GM23338 (cell line): ENCODE results near the gene MAD1L1. TPM values are rescaled to one million over a fixed set of nuclear protein-coding genes. Genes with fewer than 3 reads are reported as not detected.

Experiments
- ATAC-seq: fragments of 200-7000 bp; cut with Tn5 transposase; 3 replicates; pipeline ENCODE4 v1.9.1; 2020
- DNase-seq: peaks from one replicate; pipeline ENCODE4 v3.0.0-alpha.2; 2015; ENCODE audit warnings: low spot score
- H2AFZ ChIP-seq: fragments of 200-600 bp; sonication (generic); 2 replicates; pipeline ENCODE4 v1.8.0; 2016; ENCODE audit warnings: antibody characterized with exemption, mild to moderate bottlenecking, moderate library complexity
- H3F3A ChIP-seq: fragments of 200-600 bp; sonication (generic); replicated peaks from 2 replicates; pipeline ENCODE4 v1.8.0; 2017; ENCODE audit warnings: antibody characterized with exemption, mixed run types, low read depth
- H3K27ac ChIP-seq: fragments of 200-600 bp; sonication (generic); 2 replicates; pipeline ENCODE4 v1.6.1; 2016; ENCODE audit warnings: low read depth
- H3K27me3 ChIP-seq: fragments of 200-600 bp; sonication (generic); 2 replicates; pipeline ENCODE4 v1.8.0; 2016; ENCODE audit warnings: mild to moderate bottlenecking, mixed run types, moderate library complexity; ENCODE audit not compliant: insufficient read depth
- H3K36me3 ChIP-seq: fragments of 200-600 bp; sonication (generic); 2 replicates; pipeline ENCODE4 v1.8.0; 2016; ENCODE audit warnings: mild to moderate bottlenecking; ENCODE audit not compliant: insufficient read depth
- H3K4me1 ChIP-seq: fragments of 200-600 bp; sonication (generic); 2 replicates; pipeline ENCODE4 v1.8.0; 2016; ENCODE audit warnings: mild to moderate bottlenecking, moderate library complexity; ENCODE audit not compliant: insufficient read depth
- H3K4me2 ChIP-seq: fragments of 200-600 bp; sonication (generic); 2 replicates; pipeline ENCODE4 v1.7.1; 2017; ENCODE audit warnings: mixed run types
- H3K4me3 ChIP-seq: fragments of 200-600 bp; sonication (generic); 2 replicates; pipeline ENCODE4 v1.6.1; 2016; ENCODE audit warnings: mixed run types
- H3K79me2 ChIP-seq: fragments of 200-600 bp; sonication (generic); replicated peaks from 2 replicates; pipeline ENCODE4 v1.8.0; 2017; ENCODE audit warnings: mild to moderate bottlenecking; ENCODE audit not compliant: insufficient read depth
- H3K9me2 ChIP-seq: fragments of 200-600 bp; sonication (generic); 2 replicates; pipeline ENCODE4 v1.8.0; 2017; ENCODE audit not compliant: insufficient read depth
- H4K20me1 ChIP-seq: fragments of 200-600 bp; sonication (generic); replicated peaks from 2 replicates; pipeline ENCODE4 v1.8.0; 2017; ENCODE audit warnings: mild to moderate bottlenecking; ENCODE audit not compliant: insufficient read depth
- H3K27ac Mint-ChIP-seq: 2 replicates; pipeline ENCODE4 v1.8.0; 2020; ENCODE audit warnings: inconsistent platforms, mild to moderate bottlenecking, moderate library complexity, mixed read lengths
- H3K27me3 Mint-ChIP-seq: 3 replicates; pipeline ENCODE4 v1.8.0; 2022; ENCODE audit warnings: low read depth, mild to moderate bottlenecking, moderate library complexity, mixed read lengths, inconsistent platforms; ENCODE audit not compliant: insufficient read depth, poor library complexity
- H3K36me3 Mint-ChIP-seq: 3 replicates; pipeline ENCODE4 v1.8.0; 2021; ENCODE audit warnings: low read depth, mild to moderate bottlenecking, inconsistent platforms, moderate library complexity, mixed read lengths
- H3K4me1 Mint-ChIP-seq: 3 replicates; pipeline ENCODE4 v1.8.0; 2020; ENCODE audit warnings: mild to moderate bottlenecking, inconsistent platforms, mixed read lengths
- H3K4me3 Mint-ChIP-seq: 3 replicates; pipeline ENCODE4 v1.8.0; 2021; ENCODE audit warnings: moderate library complexity, mild to moderate bottlenecking, inconsistent platforms, mixed read lengths
- H3K9me3 Mint-ChIP-seq: 3 replicates; pipeline ENCODE4 v1.8.0; 2020; ENCODE audit warnings: moderate library complexity, mild to moderate bottlenecking, inconsistent platforms, mixed read lengths
- CREB1 ChIP-seq: fragments of 250-450 bp; sonication (Bioruptor Pico); IDR thresholded peaks from 2 replicates; pipeline ENCODE4 v1.5.0; 2020; ENCODE audit warnings: low read depth, mild to moderate bottlenecking, moderate library complexity
- CTCF ChIP-seq, 2 experiments: fragments of 200-600 bp in 1 of 2; sonication (generic) in 1 of 2; conservative IDR thresholded peaks; 2 replicates each; pipeline versions ENCODE4 v1.5.1 to v1.6.1; 2016 to 2017; ENCODE audit warnings: antibody characterized with exemption in 2 of 2, low read depth in 2 of 2, mild to moderate bottlenecking in 2 of 2, moderate library complexity in 1 of 2
- EZH2phosphoT487 ChIP-seq: fragments of 200-600 bp; sonication (generic); IDR thresholded peaks from one replicate; pipeline ENCODE4 v1.8.1; 2018; ENCODE audit warnings: antibody characterized with exemption; ENCODE audit not compliant: unreplicated experiment
- REST ChIP-seq: IDR thresholded peaks from one replicate; pipeline ENCODE4 v1.6.1; 2018; ENCODE audit warnings: antibody characterized with exemption; ENCODE audit not compliant: unreplicated experiment
- STAT1 ChIP-seq: IDR thresholded peaks from one replicate; pipeline ENCODE4 v1.6.1; 2016; ENCODE audit warnings: antibody characterized with exemption; ENCODE audit not compliant: unreplicated experiment
- ZNF331 ChIP-seq: fragments of 250-450 bp; sonication (Bioruptor Pico); IDR thresholded peaks from 2 replicates; pipeline ENCODE4 v1.5.0; 2020; ENCODE audit warnings: low read depth, mild to moderate bottlenecking, moderate library complexity
- polyA plus RNA-seq: library from polyadenylated mRNA; unstranded; fragments of >200 nt; fragmentation: Nextera tagmentation; extraction: Ambion mirVana; gene quantifications from 2 replicates; pipeline ENCODE4 v1.2.1, GENCODE V29; 2016
- total RNA-seq: library from RNA; depleted of rRNA; stranded (reverse); fragments of >200 nt; shearing (Covaris generic); gene quantifications from 2 replicates; pipeline ENCODE4 v1.2.3, GENCODE V29; 2014

The MAD1L1 gene
- total and polyA plus RNA-seq, 2 experiments from 2014 or later = 40.3 to 59.3 TPM

GRCh38 chr7:2140216-2141020, 92.3 kb downstream of the MAD1L1 start (continued):
- TF ChIP-seq REST = no peak
- no peak for TF ChIP-seq STAT1
- TF ChIP-seq CREB1 (CRISPR knock-in tag) = no peak

DNA sequence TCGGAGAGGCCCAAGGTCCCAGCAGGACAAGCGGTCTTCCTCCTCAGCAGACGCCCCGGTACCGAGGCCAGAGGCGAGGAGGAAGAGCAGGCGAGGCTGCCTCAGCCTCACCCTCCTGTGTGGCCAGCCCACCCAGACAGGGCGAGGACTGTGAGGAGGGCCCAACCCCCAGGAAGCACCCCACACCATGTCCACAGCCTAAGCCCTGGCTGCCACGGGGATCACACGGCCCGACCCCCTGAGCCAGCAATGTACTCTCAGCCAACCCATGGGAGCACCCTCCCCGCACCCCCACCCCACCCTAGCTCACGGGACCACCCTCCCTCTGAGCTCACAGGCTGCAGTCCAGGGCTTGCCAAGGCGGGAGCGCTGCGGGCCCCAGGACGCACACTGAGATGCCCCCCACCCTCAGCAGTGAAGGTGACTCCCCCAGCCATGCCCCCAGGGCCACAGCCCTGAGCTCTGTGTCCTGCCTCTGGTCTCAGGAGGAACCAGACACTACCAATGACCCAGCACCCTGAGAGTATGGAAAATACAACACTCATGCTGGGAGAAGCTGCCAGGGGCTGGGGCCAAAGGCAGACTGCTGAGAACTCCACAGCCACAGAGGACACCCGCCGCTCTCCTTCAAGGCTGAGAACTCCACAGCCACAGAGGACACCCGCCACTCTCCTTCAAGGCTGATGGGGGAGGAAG, 93.6 kb downstream of the MAD1L1 start:
- no peaks in the 10 kb centered on the region; the same call in 2 of the 3 replicates for H3K9me3 Mint-ChIP-seq
- Histone ChIP-seq H3K9me2 (no peaks in the 10 kb centered on the region), H2AFZ (no peak overlapping the region), H3K4me2 (no peak overlapping the region), H3K4me1 (no peaks in the 10 kb centered on the region), H4K20me1 (no peaks in the 10 kb centered on the region), H3K36me3 (0 out of 2 replicates have a peak, but pooled peaks cover 3% of the 10 kb centered on the region), H3K79me2 (no peaks in the 10 kb centered on the region), H3F3A (no peaks in the 10 kb centered on the region), H3K27ac (no peak overlapping the region), H3K4me3 (no peak overlapping the region), H3K27me3 (no peaks in the 10 kb centered on the region)
- peaks cover 26% of the 10 kb centered on the region for H3K36me3 Mint-ChIP-seq
- H3K27ac Mint-ChIP-seq = peak overlapping the region; percentile 75; the same call in 1 of the 2 replicates
- ATAC-seq (no peak), DNase-seq (no peak)
- no peak overlapping the region for H3K4me3 Mint-ChIP-seq
- H3K27me3 Mint-ChIP-seq = peaks cover 5% of the 10 kb centered on the region
- peaks cover 9% of the 10 kb centered on the region; the same call in 2 of the 3 replicates for H3K4me1 Mint-ChIP-seq
- TF ChIP-seq CTCF (conservative IDR thresholded peaks at IDR 0.05; ENCODE audit: low read depth in 2 of 2) (no peak), REST (no peak), CREB1 (CRISPR knock-in tag) (no peak), EZH2phosphoT487 (no peak), STAT1 (no peak), ZNF331 (no peak)
